Measurements from ENCODE around the gene NUDT7. TPM values are rescaled to one million over a fixed set of nuclear protein-coding genes. Genes with fewer than 3 reads are reported as not detected.

Gene NUDT7
- total and polyA plus RNA-seq, 11 donors: 10.6 to 86.4 (median 31.0) TPM

DNA sequence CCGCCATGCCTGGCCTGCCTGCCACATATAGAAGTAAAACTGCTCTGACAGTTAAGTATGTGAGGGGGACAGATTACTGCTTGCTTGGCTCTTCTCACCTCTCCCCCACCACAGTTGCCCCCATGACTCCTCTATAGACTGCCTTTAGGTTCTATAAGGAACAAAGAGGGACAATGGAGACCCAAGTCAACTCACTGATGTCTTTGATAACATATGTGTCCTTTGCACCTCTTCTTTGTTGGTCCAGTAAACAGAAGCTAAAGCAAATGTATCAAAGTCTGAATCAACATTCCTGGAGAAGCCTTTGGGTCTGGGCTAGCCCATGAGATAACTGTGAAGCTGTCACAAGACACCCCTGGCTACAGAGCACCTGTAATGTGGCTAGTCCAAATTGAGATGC is 27.1 kb downstream of the NUDT7 start:
- H3K27me3 ChIP-seq: no peaks in the 10 kb centered on the region

DNA sequence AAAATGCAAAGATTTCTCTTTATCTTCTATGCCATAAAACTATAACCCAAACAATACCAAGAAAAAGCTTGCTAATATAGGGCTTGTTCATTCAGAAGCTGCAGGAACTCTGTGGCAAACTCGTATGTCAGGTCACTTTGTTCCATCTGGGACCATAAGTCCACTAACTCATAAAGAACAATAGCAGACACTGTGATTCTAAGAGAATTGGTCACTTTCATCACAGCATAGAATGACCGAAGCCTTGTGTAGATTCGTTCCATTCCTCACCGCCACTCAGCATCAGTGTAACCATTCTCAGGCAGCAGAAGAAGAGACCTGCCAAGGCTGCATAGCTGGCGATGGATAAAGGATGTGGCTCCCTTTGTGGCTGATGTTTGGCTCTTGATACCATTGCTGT is 35.7 kb downstream of the NUDT7 start:
- H3K9me3 ChIP-seq: no peaks in the 10 kb centered on the region
- H3K4me1 ChIP-seq: no peaks in the 10 kb centered on the region
- ATAC-seq: no peak
- WGBS, 4 donors: 81 to 92% (median 91%) methylated on average over 5 of the region's 5 CpGs
- TF ChIP-seq CTCF (IDR thresholded peaks at IDR 0.05) (no peak), POLR2A (IDR thresholded peaks at IDR 0.05) (no peak)
- no peak overlapping the region for H3K27ac ChIP-seq
- intact Hi-C loops (cut with DNase I): no loop called here
- H3K27me3 ChIP-seq: no peaks in the 10 kb centered on the region
- no peak overlapping the region for H3K4me3 ChIP-seq
- no peak for DNase-seq
- no peaks in the 10 kb centered on the region for H3K36me3 ChIP-seq

More for the DNA sequence above, 27.1 kb downstream of the NUDT7 start:
- no peak for TF ChIP-seq CTCF (IDR thresholded peaks at IDR 0.05)
- no peak for TF ChIP-seq POLR2A (IDR thresholded peaks at IDR 0.05)
- 45 to 92% (median 69%) methylated on average over 1 of the region's 1 CpG for WGBS, 4 donors
- Histone ChIP-seq H3K4me3 (no peak overlapping the region), H3K9me3 (no peaks in the 10 kb centered on the region), H3K36me3 (no peaks in the 10 kb centered on the region), H3K4me1 (no peaks in the 10 kb centered on the region), H3K27ac (no peak overlapping the region)
- intact Hi-C loops (cut with DNase I): no loop called here
- DNase-seq (no peak), ATAC-seq (no peak)

DNA sequence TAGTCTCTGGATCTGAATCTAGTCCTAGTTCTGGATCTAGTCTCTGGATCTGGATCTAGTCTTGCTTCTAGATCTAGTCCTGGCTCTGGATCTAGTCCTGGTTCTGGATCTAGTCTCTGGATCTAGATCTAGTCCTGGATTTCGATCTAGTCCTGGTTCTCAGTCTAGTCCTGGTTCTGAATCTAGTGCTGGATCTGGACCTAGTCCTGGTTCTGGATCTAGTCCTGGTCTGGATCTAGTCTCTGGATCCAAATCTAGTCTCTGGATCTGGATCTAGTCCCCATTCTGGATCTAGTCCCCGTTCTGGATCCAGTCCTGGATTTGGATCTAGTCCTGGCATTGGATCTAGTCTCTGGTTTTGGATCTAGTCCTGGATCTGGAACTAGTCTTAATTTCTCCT is 36.2 kb downstream of the NUDT7 start:
- Histone ChIP-seq H3K4me1 (no peaks in the 10 kb centered on the region), H3K4me3 (no peak overlapping the region), H3K9me3 (no peaks in the 10 kb centered on the region), H3K36me3 (no peaks in the 10 kb centered on the region), H3K27ac (no peak overlapping the region), H3K27me3 (no peaks in the 10 kb centered on the region)
- ATAC-seq (no peak), DNase-seq (no peak)
- intact Hi-C loops (cut with DNase I): no loop called here
- 86 to 94% (median 90%) methylated on average over 2 of the region's 2 CpGs for WGBS, 4 donors
- TF ChIP-seq CTCF (IDR thresholded peaks at IDR 0.05): no peak
- TF ChIP-seq POLR2A (IDR thresholded peaks at IDR 0.05): no peak

- Histone ChIP-seq H3K4me1 (peaks cover 0 to 5% (median 0%) of the 10 kb centered on the region in 12 donors), H3K27ac (no peak overlapping the region), H3K27me3 (no peaks in the 10 kb centered on the region), H3K9me3 (no peaks in the 10 kb centered on the region), H3K36me3 (no peaks in the 10 kb centered on the region), H3K4me3 (no peak overlapping the region)
- no peak for ATAC-seq
- 53 to 98% (median 94%) methylated on average over 1 of the region's 1 CpG for WGBS, 4 donors
- TF ChIP-seq CTCF (IDR thresholded peaks at IDR 0.05) (no peak), POLR2A (IDR thresholded peaks at IDR 0.05) (no peak)
- DNase-seq: no peak
- intact Hi-C loops (cut with DNase I): no loop called here
These were observed 36.9 kb downstream of the NUDT7 start for GRCh38 chr16:77759201-77759600.

Data from heart left ventricle (tissue), 16 donors.